GM18951 (cell line): ENCODE measurements around the gene GMCL2.

Source experiments
- POLR2A ChIP-seq: IDR thresholded peaks from 4 replicates; pipeline ENCODE4 v1.6.1; 2011; ENCODE audit warnings: mild to moderate bottlenecking; ENCODE audit not compliant: insufficient read length, insufficient read depth; ENCODE audit errors: extremely low read depth
- in situ Hi-C: fragments of 300-500 bp; cut with MboI; formaldehyde crosslinking; loops from one replicate; pipeline ENCODE4 v1.12.0; 2022; ENCODE audit warnings: low sequenced_read_pairs, mixed read lengths, inconsistent platforms; ENCODE audit not compliant: unreplicated experiment

The GMCL2 gene

GRCh38 chr5:178174456-178174855 lies 12.7 kb downstream of the GMCL2 start:
- in situ Hi-C loops = no loop called here
- no peak for TF ChIP-seq POLR2A

GRCh38 chr5:178170455-178170854 lies 16.7 kb downstream of the GMCL2 start:
- in situ Hi-C loops = no loop called here
- no peak for TF ChIP-seq POLR2A

GRCh38 chr5:178165581-178165980 lies 21.6 kb downstream of the GMCL2 start:
- no peak for TF ChIP-seq POLR2A
- in situ Hi-C loops = no loop called here

GRCh38 chr5:178163772-178164735 lies 23.1 kb downstream of the GMCL2 start:
- in situ Hi-C loops = no loop called here
- TF ChIP-seq POLR2A = no peak

GRCh38 chr5:178162481-178162880 lies 24.7 kb downstream of the GMCL2 start:
- TF ChIP-seq POLR2A = no peak
- in situ Hi-C loops = no loop called here

GRCh38 chr5:178160176-178160575 lies 27.0 kb downstream of the GMCL2 start:
- TF ChIP-seq POLR2A = no peak
- in situ Hi-C loops = no loop called here

- no peak for TF ChIP-seq POLR2A
- in situ Hi-C loops = no loop called here
These were observed 32.1 kb downstream of the GMCL2 start for GRCh38 chr5:178155065-178155464.

- in situ Hi-C loops = no loop called here
- peak; percentile 69 for TF ChIP-seq POLR2A
These were observed 33.4 kb downstream of the GMCL2 start, which contains the start of gene NHP2 for GRCh38 chr5:178153530-178154340. Gene NHP2 (minus strand): TSS chr5:178153885. CDS start chr5:178153817, 68 bp downstream.

- in situ Hi-C loops = no loop called here
- TF ChIP-seq POLR2A = no peak
These were observed 34.4 kb downstream of the GMCL2 start for GRCh38 chr5:178152491-178153444.

GRCh38 chr5:178150977-178151734 lies 36.0 kb downstream of the GMCL2 start:
- TF ChIP-seq POLR2A = peak; percentile 12
- in situ Hi-C loops = no loop called here

GRCh38 chr5:178149199-178149932 lies 37.8 kb downstream of the GMCL2 start:
- in situ Hi-C loops = loop anchor here (5.0 kb wide), 1 partner anchor 72 kb away; no protein-coding TSS in a partner anchor

More at GRCh38 chr5:178149199-178149932, 37.8 kb downstream of the GMCL2 start:
- TF ChIP-seq POLR2A = no peak
